K562 (cell line): Measurements from ENCODE around the gene TXN. TPM values are rescaled to one million over a fixed set of nuclear protein-coding genes. Genes with fewer than 3 reads are reported as not detected.
A peak's percentile ranks its signal among the peaks of the same experiment; 100 is the strongest.

ENCODE experiments used
- AFF4 ChIP-seq: sonication (generic); formaldehyde crosslinking; IDR thresholded peaks from 2 replicates; pipeline ENCODE4 v1.8.0; 2023; ENCODE audit warnings: mild to moderate bottlenecking, missing genetic modification reagents
- ATF3 ChIP-seq, 2 experiments: fragments of 450-650 bp in 1 of 2; sonication (generic) in 1 of 2; formaldehyde crosslinking in 1 of 2; IDR thresholded peaks in 1 of 2; conservative IDR thresholded peaks in 1 of 2; 2 replicates each; pipeline versions ENCODE4 v1.6.1 to v1.8.1; 2016 to 2023; ENCODE audit warnings: mild to moderate bottlenecking in 2 of 2, moderate library complexity in 2 of 2, inconsistent platforms in 1 of 2, missing genetic modification reagents in 1 of 2
- CBFB ChIP-seq: sonication (generic); formaldehyde crosslinking; IDR thresholded peaks from 2 replicates; pipeline ENCODE4 v1.4.0; 2020; ENCODE audit warnings: mild to moderate bottlenecking, missing genetic modification reagents
- CREM ChIP-seq: IDR thresholded peaks from 2 replicates; pipeline ENCODE4 v1.6.1; 2014; ENCODE audit warnings: antibody characterized with exemption, low read depth
- EHMT2 ChIP-seq: fragments of 450-650 bp; IDR thresholded peaks from 2 replicates; pipeline ENCODE4 v1.6.1; 2018; ENCODE audit warnings: antibody characterized with exemption
- HCFC1 ChIP-seq: IDR thresholded peaks from 2 replicates; pipeline ENCODE4 v1.6.1; 2012; ENCODE audit warnings: low read depth, low read length, improper control_type of control experiment
- HDGF ChIP-seq: fragments of 450-650 bp; IDR thresholded peaks from 2 replicates; pipeline ENCODE4 v1.6.1; 2016
- KAT2B ChIP-seq: IDR thresholded peaks from one replicate; pipeline ENCODE4 v1.6.1; 2012; ENCODE audit warnings: low read depth, mild to moderate bottlenecking, control low read depth, inconsistent platforms, low read length, moderate library complexity
- KLF6 ChIP-seq: fragments of 250-450 bp; sonication (Bioruptor Pico); IDR thresholded peaks from 2 replicates; pipeline ENCODE4 v1.4.0; 2020; ENCODE audit warnings: mild to moderate bottlenecking, moderate library complexity, borderline replicate concordance
- LARP7 ChIP-seq: fragments of 450-650 bp; IDR thresholded peaks from 2 replicates; pipeline ENCODE4 v1.6.1; 2016
- PHF20 ChIP-seq: fragments of 450-650 bp; IDR thresholded peaks from 2 replicates; pipeline ENCODE4 v1.6.1; 2018; ENCODE audit not compliant: partially characterized antibody
- PKNOX1 ChIP-seq: fragments of 450-650 bp; IDR thresholded peaks from 2 replicates; pipeline ENCODE4 v1.6.1; 2016
- RBFOX2 ChIP-seq: fragments of 200-400 bp; formaldehyde crosslinking; IDR thresholded peaks from 2 replicates; pipeline ENCODE4 v1.6.1; 2017; ENCODE audit warnings: low read depth, mild to moderate bottlenecking, low read length, moderate library complexity
- RHOXF2B ChIP-seq: fragments of 250-450 bp; sonication (Bioruptor Pico); conservative IDR thresholded peaks from 2 replicates; pipeline ENCODE4 v1.5.1; 2021
- SIRT6 ChIP-seq: IDR thresholded peaks from one replicate; pipeline ENCODE4 v1.6.1; 2012; ENCODE audit warnings: low read depth, mild to moderate bottlenecking, control low read depth, inconsistent platforms, low read length, moderate library complexity
- TAF9B ChIP-seq: fragments of 450-650 bp; IDR thresholded peaks from 2 replicates; pipeline ENCODE4 v1.6.1; 2018; ENCODE audit warnings: mild to moderate bottlenecking; ENCODE audit not compliant: partially characterized antibody
- ZBTB9 ChIP-seq: fragments of 450-650 bp; formaldehyde crosslinking; IDR thresholded peaks from 2 replicates; pipeline ENCODE4 v1.4.0; 2020; ENCODE audit warnings: mild to moderate bottlenecking, moderate library complexity
- ZNF12 ChIP-seq: sonication (generic); formaldehyde crosslinking; IDR thresholded peaks from 2 replicates; pipeline ENCODE4 v1.4.0; 2020; ENCODE audit warnings: mild to moderate bottlenecking, missing genetic modification reagents
- ZNF561 ChIP-seq: fragments of 450-650 bp; formaldehyde crosslinking; conservative IDR thresholded peaks from 2 replicates; pipeline ENCODE4 v1.4.0; 2020; ENCODE audit warnings: mild to moderate bottlenecking, moderate library complexity
- ZSCAN29 ChIP-seq: fragments of 450-650 bp; IDR thresholded peaks from 2 replicates; pipeline ENCODE4 v1.6.1; 2017
- polyA plus RNA-seq, 8 experiments: library from polyadenylated mRNA; depleted of rRNA in 4 of 8; stranded (reverse) in 5 of 8; unstranded in 3 of 8; fragments of >200 nt; fragmentation: Nextera tagmentation in 2 of 8; fragmentation: Illumina TruSeq in 1 of 8; extraction: Ambion mirVana in 2 of 8; extraction: Trizol in 1 of 8; gene quantifications; 2 replicates each; pipeline versions ENCODE4 v1.2.1 to v1.2.3, GENCODE V29; 2011 to 2014; ENCODE audit warnings: inconsistent platforms in 1 of 8, missing spikeins in 1 of 8
- total RNA-seq, 7 experiments: library from RNA; depleted of rRNA in 6 of 7; stranded (reverse); fragments of >200 nt in 6 of 7; fragmentation: Illumina TruSeq in 2 of 7; extraction: Trizol in 2 of 7; gene quantifications; 2 replicates each; pipeline versions ENCODE4 v1.2.1 to v1.2.3, GENCODE V29; 2011 to 2021; ENCODE audit warnings: low replicate concordance in 1 of 7
- TF ChIP-seq, protein P1 (sequence below): fragments of 450-650 bp; formaldehyde crosslinking; IDR thresholded peaks from 2 replicates; pipeline ENCODE4 v1.4.0; 2020; ENCODE audit warnings: mild to moderate bottlenecking, moderate library complexity

The TXN gene
- total and polyA plus RNA-seq, 9 of the 15 experiments (the other 6 are each of a cell fraction or from before 2014, with no cell fraction given): 272 to 1,596 (median 514) TPM

DNA sequence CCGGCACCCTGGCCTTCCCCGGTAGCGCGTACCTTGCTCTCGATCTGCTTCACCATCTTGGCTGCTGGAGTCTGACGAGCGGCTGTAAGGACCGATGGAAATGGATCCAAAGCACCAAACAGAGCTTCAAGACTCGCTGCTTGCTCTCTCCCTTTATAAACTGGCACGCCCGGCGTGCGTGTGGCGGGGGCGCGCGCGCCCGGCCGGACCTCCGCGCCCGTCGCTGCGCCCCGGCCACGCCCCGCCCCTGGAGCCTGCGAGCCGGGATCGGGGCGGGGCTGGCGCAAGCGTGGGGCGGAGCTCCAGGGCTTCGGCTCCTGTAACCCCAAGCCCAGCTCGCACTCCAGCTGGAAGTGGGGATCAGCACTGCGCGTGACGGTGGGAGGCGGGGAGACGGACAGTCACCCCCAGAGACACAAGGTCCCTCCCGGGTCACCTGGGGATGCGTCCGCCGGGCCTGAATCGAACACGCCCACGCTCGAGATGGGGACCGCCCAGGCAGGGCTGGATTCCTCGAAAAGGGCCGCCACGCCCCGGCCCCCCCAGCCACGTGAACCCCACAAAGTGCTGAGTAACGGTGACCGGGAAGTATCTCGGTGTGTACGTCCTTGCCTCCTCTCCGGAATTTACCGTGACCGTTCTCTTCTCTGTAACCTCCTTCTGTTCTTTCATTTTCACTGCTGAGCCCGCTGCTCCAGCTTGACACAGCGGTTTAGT, at the start of gene TXN (continued):
- TF ChIP-seq SIRT6 (no peak), KLF6 (peak; percentile 85; the same call in 1 of the 2 replicates), ZBTB9 (CRISPR knock-in tag) (no peak), HDGF (no peak), ZNF561 (no peak), PHF20 (peak; percentile 41), CBFB (CRISPR knock-in tag) (no peak; the same call in 1 of the 2 replicates), AFF4 (no peak; the same call in 1 of the 2 replicates), ZSCAN29 (no peak), ZNF12 (CRISPR knock-in tag) (no peak), EHMT2 (no peak), RHOXF2B (CRISPR knock-in tag) (no peak), ATF3 (IDR thresholded peaks at IDR 0.05) (no peak; the same call in 1 of the 2 replicates), ATF3 (CRISPR knock-in tag; conservative IDR thresholded peaks at IDR 0.05) (no peak), HCFC1 (no peak; the same call in 1 of the 2 replicates), KAT2B (no peak), PKNOX1 (peak; percentile 54), CREM (peak; percentile 49), RBFOX2 (peak; percentile 74), TAF9B (peak; percentile 92), LARP7 (no peak)
- TF ChIP-seq, protein P1, sequence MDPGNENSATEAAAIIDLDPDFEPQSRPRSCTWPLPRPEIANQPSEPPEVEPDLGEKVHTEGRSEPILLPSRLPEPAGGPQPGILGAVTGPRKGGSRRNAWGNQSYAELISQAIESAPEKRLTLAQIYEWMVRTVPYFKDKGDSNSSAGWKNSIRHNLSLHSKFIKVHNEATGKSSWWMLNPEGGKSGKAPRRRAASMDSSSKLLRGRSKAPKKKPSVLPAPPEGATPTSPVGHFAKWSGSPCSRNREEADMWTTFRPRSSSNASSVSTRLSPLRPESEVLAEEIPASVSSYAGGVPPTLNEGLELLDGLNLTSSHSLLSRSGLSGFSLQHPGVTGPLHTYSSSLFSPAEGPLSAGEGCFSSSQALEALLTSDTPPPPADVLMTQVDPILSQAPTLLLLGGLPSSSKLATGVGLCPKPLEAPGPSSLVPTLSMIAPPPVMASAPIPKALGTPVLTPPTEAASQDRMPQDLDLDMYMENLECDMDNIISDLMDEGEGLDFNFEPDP (CRISPR knock-in tag): no peak
